Measurements from ENCODE around the gene CAMK2B. TPM values are rescaled to one million over a fixed set of nuclear protein-coding genes. Genes with fewer than 3 reads are reported as not detected.

CAMK2B gene
- total RNA-seq, 1 donor from 2014 or later = 0.30 TPM

DNA sequence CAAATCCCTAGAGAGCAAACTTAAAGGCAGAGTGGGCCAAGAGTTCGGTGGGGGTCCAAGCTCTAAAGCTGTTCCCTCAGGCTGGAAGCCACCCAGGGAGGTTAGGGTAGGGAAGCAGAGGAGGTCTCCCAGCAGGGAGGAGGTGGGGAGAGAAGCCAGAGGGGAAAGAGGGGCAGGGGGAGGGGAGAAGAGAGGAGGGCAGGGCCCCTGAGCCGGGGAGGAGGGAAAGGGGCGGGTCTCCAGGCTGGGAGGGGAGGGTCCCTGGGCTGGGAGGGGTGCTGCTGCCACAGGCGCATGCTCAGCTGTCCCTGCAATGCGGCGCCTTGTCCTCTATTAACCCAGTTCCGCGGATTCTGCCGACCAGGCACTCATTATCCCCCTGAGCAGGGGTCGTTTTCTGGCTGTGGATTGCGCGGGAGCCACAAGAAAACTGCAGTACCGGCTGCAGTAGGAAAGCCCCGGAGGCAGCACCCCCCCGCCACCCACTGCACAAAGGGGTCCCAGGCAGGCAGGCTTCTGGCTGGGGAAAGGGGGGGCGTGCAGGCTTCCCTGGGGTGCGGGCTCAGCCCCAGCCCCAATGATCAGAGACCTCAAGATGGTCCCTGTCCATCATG, 49.3 kb downstream of the CAMK2B start:
- intact Hi-C loops (cut with micrococcal nuclease) = no loop called here

DNA sequence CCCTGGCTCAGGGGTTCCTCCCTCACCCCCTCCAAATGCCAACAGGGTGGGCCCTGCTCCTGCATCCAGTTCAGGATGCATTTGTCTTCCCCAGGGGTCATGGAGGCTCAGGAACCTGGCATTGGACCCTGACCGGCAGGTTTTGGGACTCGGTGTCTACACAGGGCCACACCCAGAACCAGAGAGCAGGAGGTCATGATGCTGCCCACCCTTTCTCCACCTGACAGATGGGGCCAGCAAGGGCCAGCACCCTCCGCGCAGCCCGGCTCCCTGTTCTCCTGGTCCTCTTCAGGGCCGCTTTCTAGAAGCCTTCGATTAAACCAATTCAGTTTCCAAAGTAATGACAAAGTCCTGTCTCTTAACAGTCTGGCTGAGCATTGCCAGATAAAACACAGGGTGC, 50.2 kb downstream of the CAMK2B start:
- intact Hi-C loops (cut with micrococcal nuclease) = no loop called here

DNA sequence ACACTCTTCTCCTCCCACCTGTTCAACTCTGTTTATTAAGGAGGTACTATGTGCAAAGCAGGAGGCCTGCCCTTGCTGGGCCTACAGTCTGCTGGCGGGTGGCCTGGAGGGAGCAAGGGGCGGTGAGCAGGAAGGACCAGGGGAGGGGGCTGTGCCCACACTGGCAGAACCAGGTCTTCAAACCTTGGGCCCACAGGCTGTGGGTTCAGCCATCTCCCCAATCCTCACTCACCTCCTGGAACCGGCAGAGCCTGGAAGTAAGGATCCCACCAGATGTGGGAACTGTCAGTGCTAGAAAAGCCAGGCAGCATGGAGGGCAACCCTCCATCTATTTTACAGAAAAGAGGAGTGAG, 50.8 kb downstream of the CAMK2B start:
- intact Hi-C loops (cut with micrococcal nuclease) = no loop called here

DNA sequence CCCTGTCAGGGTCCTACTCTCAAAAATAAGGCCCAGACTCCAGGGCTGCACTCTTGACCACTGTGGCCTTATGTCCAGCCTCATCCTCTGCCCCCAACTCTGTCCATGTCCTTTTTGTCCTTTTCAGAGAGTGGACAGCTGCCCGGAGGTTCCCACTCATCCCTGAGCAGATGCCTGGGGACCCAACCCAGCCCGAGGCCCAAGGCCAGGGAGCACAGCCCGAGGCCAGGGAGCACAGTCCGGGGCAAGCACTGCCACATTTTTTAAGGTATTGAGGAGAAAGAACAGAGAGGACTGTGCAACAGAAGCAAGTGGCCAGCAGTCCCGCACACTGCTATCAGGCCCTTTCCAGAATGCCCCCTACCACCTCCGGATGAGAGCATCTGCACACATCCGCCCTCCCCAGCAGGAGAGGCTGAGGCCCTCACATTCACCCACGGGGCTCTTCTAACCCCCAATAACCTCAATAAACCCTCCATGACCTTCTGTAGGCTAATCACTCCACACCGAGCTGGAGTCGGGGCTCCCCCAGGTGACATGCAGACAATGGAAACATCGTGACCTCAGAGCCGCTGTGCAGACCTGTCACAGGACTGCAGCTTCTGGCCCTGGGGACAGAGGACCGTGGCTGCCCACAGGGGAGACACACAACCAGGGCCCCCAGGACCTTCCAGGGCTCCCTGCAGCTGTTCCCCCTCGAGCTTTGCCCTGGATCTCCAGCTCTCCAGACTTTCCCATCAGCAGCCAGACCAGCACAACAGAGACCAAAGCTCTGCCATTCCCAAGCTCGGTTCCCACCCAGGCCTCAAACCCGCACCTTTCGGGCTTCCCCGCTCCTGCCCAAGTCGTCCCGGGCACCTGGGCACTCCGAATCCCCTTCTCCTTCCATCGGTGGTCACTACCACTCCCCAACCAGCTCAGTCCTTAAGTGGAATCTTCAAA, 51.4 kb downstream of the CAMK2B start:
- intact Hi-C loops (cut with micrococcal nuclease) = no loop called here

DNA sequence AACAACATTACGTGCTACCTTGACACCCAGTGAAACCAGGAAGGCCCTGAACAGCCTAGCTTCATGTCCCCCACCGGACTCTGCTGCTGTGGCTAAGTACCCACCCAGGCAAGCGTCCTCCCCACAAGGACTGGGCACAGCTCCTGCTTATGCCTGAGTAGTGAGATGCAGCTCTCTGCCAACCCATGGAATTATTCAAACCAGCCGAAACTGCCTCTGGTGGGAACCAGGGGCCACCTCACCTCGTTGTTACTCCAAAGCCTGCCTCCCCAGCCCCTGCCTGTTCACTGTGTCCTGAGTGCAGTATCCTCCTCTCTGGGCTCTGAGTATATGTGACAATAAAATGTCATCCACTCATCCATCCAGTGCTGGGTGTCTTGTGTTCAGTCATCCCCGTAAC, 52.4 kb downstream of the CAMK2B start:
- intact Hi-C loops (cut with micrococcal nuclease) = no loop called here

DNA sequence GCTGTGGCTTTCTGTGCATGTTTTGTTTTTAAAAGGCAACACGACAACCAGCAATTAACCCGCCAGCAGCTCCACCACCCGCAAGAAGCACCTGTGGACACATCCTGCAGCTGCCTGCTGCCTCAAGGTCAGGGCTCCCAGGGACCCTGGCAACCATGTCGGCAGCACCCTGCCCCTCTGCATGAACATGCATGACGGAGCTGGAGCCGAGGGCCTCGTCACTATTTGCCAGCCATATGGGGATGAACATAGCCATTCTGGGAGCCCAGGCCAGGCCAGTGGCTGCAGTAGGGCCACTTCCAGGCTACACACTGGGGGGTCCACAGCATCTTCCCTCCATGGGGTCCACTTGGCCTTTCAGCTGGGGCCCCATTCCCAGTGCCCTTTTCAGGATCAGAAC, 52.9 kb downstream of the CAMK2B start:
- intact Hi-C loops (cut with micrococcal nuclease) = no loop called here

DNA sequence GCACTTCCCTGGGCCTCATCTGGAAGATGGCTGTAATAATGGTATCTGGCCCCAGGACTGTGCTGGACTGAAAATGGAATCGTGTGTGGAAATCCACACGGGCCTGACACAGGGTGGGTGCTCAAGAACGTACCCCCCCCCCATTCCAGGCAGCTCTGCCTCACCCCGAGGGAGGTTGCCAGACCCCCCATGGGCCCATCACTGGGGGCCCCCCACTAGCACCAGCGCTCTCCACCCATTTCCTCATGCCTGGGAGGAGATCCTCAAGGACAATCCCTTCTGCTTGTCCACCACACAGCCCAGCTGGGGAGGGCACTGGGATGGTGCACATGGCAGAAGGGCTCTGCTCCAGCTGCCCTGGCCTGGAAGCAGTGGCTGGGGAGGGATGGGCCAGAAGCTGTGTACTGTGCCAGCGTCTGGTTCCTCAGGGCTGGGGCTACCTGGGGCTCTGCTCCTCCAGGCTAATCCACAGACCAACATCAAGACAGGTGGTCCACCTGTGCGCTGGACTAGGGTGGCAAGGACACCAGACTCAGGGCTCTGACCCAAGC, 55.4 kb downstream of the CAMK2B start:
- intact Hi-C loops (cut with micrococcal nuclease) = no loop called here

DNA sequence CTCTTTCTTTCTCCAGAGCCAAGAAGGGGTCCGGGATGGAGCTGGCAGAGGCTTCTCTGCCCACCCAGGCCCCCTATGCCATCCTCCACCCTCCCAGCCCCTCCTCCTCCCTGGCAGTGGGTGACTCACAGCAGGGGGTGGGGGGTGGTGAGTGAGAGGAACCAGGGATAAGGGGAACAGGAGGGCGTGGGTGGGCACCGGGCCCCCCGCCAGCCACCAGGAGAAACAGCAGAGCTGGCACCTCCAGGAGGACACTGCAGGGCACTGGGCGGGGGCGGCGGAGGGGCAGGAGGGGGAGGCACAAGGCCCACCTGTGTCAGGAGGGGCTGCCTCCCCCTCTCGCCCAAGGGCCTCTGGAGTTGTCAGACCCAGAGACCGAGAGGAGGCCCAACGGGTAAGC, 56.0 kb downstream of the CAMK2B start:
- intact Hi-C loops (cut with micrococcal nuclease) = no loop called here

DNA sequence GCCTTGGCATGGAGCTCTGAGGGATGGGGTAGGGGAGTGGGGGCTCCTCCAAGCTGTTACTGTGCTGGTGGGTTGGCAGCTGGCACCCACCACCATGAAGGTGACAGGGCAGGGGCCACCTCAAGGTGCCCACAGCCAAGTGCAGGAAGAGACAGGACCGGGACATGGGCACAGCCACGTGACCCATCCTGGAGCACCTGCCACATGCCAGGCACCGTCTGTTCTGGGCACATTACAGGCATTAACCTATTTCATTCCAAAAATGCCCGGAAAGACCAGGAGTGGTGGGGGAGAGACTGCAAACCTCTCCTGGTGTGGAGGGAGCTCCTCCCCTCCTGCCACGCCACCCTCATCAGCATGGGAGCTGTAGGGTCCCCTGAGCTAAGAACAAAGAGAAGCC, 56.7 kb downstream of the CAMK2B start:
- intact Hi-C loops (cut with micrococcal nuclease) = no loop called here

DNA sequence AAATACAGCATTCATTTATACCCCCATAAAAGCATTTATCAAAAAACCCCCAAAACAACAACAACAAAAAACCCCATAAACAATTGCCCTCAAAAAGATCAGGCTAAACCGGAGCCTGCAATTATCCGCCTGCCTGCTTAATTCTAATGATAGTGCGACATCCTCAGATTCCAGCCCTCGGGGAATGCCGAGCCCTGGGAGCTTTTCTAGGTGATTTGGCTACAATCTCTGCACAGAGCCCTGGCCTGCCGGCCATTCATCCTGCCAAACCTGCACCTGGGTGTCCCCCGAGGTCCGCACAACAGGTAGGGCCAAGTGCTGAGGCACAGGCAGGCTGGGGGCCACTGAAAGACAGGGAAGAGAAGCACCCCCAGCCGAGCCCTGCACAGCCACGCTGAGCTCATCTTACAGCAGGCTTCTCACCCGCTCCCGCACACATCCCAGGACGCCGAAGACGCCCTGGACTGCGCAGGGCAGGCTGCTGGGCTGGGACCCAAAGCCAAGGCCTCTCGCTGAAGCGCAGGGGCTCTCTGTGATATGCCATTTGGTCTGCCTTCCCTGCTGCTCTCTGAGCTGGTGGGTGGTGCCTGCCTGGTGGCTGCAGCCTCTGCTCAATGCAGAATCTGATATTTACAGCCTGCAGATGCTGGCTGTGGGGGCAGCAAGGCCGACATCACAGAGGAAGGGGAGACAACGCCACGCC, 57.5 kb downstream of the CAMK2B start:
- intact Hi-C loops (cut with micrococcal nuclease) = no loop called here

DNA sequence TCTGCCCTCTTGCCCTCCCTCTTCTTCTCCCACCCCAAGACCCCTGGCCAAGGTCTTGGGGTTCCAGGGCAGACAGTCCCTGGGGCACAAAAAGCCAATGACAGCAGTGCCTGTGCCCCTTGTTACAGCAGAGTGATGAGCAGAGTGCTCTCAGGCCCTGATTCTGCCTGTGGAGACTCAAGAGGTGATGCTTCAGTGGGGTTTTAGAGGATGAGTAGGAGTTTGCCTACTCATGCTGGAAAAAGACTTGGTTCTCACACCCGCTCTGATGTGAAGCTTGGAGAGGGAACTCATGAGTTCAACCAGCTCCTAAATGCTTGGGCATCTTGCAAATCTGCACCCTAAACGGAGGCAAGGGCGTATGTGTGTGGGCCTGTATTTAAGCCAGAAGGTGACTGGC, 58.2 kb downstream of the CAMK2B start:
- intact Hi-C loops (cut with micrococcal nuclease) = no loop called here

DNA sequence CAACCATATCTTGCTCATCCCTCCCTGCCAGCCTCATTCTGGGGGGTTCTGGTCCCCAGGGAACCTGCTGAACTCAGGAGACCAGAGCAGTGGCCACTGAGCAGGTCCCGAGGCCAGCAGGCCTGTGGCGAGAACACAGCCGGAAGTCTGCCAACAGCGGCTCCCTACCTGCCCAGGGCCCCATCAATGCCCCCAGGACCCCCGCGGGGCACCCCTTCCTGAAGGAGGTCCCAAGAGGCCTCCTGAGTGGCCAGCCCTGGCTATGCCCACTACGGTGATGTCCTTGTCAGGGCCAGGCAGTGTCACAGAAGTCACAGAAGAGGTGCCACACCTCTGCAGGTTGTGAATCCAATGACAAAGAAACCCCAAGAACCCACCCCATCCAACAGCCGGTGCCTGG, 58.9 kb downstream of the CAMK2B start:
- intact Hi-C loops (cut with micrococcal nuclease) = no loop called here

DNA sequence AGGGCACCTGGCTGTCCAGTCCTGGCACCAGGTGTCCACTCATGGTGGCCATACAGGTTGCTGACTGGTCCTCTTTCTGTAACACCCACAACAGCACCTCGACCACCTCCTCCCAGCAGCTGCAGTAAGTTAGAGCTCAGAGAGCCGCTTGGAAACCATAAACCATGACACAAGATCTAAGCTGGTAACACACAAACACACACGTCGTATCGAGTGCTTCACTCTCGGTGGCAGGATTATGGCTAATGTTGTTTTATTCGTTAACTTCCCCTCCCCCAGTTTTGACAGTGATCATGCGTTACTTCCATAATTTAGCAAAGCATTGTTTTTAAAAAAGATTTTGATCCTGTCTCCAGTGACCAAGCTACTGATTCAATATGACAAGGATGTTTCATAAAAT, 59.7 kb downstream of the CAMK2B start:
- intact Hi-C loops (cut with micrococcal nuclease) = no loop called here

DNA sequence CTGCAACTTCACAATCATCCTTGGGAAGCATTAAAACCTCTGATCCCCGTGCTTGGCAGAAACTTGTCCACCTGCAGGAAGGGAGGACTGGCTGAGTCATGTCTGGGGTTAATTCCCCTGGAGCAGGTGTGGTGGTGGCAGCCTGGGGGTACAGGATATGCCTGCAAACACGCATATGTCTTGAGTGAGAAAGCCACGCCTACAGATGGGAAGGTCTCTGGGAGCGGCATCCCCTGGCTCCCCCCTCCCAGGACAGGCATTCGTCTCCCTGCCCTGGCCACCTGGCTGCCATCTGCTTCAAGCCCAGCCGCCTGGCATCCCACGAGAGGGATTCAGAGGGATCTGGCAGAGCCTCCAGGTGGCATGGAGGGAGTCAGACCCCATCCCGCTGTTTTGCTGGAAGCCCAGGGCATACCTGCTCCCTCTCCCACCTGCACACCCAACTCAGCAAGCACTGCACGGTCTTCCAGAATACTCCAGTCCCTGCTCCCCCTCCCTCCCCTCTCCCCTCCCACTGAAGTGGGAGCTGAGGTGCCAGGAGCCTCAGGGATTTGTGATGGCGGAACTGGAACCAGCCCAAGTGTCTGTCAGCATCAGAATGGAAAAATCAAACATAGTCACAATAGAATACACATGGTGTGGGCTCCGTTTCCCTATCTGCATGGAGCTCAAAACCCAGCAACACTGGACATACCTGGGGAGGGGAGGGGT, 61.0 kb downstream of the CAMK2B start:
- intact Hi-C loops (cut with micrococcal nuclease) = no loop called here

DNA sequence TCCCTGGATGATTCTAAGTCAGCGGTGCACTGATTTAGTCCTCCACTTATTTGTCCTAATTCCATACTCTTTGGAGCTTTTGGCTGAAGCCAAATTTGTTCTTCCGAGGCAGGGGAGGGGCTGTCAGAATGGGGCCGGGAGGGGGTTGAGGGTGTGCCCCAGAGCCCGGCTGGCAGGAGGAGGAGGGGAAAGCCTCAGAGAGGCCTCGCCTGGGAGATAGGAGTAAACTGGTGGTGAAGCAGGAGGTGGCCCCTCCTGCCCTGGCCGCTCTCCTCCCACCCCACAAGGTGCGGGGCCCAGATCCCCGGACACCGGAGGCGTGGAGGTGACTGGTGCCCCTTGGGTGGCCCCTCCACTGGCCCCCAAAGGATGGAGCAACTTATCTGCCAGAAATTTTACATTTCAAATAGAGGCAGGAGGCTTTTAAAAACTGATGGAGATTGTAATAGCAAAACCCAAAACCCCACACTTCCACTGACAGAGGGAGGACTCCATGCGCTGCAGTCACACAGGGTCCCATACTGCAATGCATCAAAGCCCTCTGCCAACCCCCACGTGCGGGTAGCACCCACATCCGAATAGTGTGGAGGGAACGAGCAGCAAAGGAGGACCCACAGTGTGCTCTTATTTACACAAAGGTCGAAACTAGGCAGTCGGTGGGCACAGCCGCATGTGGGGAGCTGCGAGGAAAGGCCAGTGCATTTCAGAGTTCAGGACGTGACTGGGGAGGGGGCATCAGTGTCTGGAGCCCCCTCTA, 61.9 kb downstream of the CAMK2B start:
- intact Hi-C loops (cut with micrococcal nuclease) = no loop called here

DNA sequence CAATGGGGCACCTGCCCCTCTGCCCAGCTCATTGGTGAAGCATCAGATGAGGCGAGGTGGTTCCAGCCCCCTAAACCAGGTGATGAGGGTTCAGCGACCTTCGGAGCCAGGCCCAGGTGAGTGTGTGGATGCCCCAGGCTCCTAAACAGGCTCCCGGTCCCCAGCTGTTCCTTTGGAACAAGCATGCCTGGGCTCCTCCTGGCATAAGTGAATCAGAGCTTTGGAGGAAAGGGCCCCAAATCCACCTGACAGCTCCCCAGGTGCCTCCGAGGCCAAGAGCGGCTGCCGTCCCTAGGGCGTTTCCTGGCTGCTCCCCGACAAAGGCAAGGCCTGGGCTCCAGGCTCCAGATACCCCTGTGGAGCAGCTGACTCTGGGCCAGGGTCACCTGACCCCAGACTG, 63.4 kb downstream of the CAMK2B start:
- intact Hi-C loops (cut with micrococcal nuclease) = no loop called here

DNA sequence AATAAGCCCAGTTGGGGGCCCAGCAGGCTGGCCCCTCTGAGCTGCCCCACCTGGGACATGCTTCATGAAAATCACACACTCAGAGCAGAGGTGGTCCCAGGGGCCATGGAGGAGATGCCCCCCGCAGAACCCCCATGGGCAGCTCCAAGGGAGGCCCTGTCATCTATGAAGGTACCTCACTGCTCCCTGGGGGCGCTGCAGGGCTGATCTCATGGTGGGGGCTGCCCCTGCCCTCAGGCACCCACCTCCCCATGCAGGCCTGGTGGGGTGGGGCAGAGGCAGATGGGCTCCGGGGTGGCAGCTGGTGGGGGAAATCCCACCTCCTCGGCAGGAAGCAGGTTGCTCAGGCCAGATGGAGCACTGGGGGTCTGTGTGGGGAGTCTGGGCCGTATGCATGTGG, 64.2 kb downstream of the CAMK2B start:
- intact Hi-C loops (cut with micrococcal nuclease) = no loop called here

DNA sequence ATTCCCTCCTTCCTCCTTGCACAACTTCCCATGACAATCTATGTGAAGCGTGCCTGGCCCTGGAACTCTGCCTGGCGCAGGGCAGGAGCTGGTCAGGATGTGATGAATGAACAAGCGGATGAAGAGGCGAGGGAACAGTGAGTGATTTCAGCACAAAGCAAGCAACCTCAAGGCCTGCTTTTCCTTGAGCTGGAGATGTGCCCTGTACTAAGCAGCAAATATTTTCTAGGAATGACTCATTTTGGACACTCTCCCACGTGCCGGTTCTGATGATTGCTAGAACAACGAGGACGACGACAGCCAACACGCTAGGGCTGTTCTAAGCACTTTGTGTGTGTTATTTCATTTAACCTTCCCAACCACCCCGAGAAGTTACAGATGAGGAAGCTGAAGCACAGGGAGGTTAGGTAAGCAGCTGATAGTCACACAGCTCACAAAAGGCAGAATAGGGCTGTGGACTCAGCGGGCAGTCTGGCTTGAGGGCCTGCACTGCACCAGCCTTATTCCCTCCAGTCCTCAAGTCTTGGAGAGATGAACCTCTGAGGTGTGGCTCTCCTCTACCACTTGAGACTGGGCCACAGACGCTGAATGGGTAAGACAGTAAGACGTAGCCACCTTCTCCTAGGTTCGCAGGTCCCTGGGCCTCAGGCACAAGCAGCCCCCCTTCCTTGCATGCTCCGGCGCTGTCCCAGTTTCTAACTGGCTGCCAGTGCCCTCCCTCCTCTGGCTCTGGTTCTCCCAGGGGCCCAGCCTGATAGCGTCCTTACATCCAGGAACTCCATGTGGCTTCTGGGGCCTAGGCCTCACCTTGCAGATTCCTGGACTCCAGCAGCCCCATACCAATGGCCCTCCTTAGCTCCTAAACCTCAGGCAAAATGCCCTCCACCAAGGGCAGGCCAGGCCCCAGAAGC, 65.6 kb downstream of the CAMK2B start:
- intact Hi-C loops (cut with micrococcal nuclease) = loop anchor here (5.0 kb wide), 1 partner anchor 217 kb away; no protein-coding TSS in a partner anchor

DNA sequence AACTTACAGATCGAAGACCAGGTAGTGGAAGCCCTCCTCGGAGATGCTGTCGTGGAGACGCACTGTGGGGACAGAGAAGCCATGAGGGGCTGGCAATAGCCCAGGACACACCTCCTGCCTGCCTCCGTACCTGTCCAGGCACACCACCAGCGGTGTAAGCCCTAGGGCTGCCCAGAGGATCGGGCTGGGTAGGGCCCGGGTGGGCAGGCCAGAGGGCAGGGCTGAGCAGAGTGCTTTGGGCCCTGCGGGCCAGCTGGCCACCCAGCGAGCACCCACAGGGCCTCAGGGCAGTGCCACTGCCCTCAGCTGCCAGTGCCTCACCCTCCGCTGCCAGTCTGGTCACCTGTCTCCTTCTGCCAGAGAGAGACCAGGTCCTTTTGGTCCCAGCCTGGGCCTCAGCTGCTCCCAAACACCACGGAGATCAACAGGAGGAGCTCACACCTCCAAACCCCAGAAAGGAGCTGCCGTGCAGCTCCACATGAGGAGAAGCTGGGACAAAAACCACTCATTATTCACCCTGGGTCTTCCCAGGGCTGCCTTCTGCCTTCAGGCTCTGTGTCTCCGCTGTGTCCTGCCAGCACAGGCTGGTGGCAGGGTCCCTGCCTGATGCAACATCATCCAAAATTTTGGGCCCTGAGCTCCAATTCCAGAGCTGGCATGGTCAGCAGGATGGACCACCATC, 66.4 kb downstream of the CAMK2B start:
- intact Hi-C loops (cut with micrococcal nuclease) = loop anchor here (5.0 kb wide), 1 partner anchor 218 kb away; no protein-coding TSS in a partner anchor

Data from T-helper 2 cell treated with Interferon-gamma antibody and Interleukin-4, amounts not matched to agents 100 ng/mL and 5 ng/mL, for 36 hours (primary cell).